Activated CD4-positive, alpha-beta T cell treated with anti-CD3 and anti-CD28 coated beads, Interleukin-2, amount 10 ng/mL, durations not matched to agents 7 days and 5 days (primary cell): Measurements from ENCODE around the gene NDUFB7. TPM values are rescaled to one million over a fixed set of nuclear protein-coding genes. Genes with fewer than 3 reads are reported as not detected.
"Not testable (repeated sequence)": the region's sequence is repeated elsewhere in the genome, so short reads cannot be mapped to it uniquely, and the experiment has no call there.

ENCODE experiments used
- CTCF ChIA-PET: fragments of 350-600 bp; sonication (Branson Sonifier 250); formaldehyde crosslinking; loops from one replicate; lab custom pipeline; 2021; ENCODE audit warnings: antibody characterized with exemption; lab: Charles Lee
- POLR2A ChIA-PET: fragments of 350-600 bp; sonication (Branson Sonifier 250); formaldehyde crosslinking; loops from one replicate; lab custom pipeline; 2021; ENCODE audit warnings: antibody characterized with exemption; lab: Charles Lee
- DNase-seq: peaks from one replicate; pipeline ENCODE4 v3.0.0-alpha.2; 2020
- H3K27ac Mint-ChIP-seq: one replicate; pipeline ENCODE4 v1.8.0; 2021; ENCODE audit warnings: mild to moderate bottlenecking, moderate library complexity, mixed read lengths
- H3K27me3 Mint-ChIP-seq: one replicate; pipeline ENCODE4 v1.8.0; 2021; ENCODE audit warnings: mixed read lengths
- H3K36me3 Mint-ChIP-seq: one replicate; pipeline ENCODE4 v1.8.0; 2021; ENCODE audit warnings: low read depth, mixed read lengths
- H3K4me1 Mint-ChIP-seq: one replicate; pipeline ENCODE4 v1.8.0; 2021; ENCODE audit warnings: mixed read lengths
- H3K4me3 Mint-ChIP-seq: one replicate; pipeline ENCODE4 v1.8.0; 2021; ENCODE audit warnings: mild to moderate bottlenecking, moderate library complexity, mixed read lengths
- H3K9me3 Mint-ChIP-seq: one replicate; pipeline ENCODE4 v1.8.0; 2021; ENCODE audit warnings: mixed read lengths
- total RNA-seq, 2 experiments: library from RNA; stranded (reverse); gene quantifications; one replicate each; pipeline ENCODE4 v1.2.3, GENCODE V29; 2021

Gene NDUFB7
- 100 to 1,000 TPM; 121 to 123 TPM for total RNA-seq

DNA sequence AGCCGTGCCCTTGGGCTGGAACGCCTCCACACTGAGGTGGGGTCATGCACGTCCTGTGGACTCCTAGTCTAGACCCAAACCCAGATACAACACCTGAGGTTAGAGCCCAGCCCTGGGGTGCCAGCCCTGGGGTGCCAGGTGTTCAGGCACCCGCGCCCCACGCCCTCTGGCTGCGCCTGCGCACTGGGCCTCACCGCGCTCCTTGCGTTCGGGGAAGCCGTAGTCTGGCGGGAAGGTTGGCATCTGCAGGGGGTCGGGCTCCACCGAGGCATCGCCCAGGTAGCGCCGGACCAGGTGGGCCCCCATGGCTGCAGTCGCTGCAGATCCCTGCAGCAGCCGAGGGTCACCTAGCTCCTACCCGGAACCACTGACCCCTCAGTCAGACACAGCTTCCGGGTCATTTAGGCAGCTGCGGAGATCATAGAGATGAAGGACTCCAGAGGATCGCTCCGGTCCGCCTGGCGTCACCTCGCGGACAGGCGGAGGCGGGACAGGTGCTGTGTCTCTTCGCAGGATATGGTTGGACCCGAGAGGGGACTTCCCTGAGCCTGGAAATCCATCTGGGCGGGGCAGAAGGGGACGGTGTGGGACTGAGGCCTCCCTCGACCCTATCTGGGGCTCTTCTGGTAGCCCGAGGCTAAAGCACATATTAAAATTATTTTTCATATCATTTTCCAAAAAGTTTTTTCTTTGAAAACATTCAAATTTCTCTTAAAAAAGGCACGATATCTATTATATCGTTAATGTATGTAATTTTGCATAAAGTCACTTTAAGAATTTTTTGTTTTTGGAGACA, at the start of gene NDUFB7:
Gene NDUFB7 (minus strand): TSS at position 372 of the 796 bp plus-strand sequence. CDS start 66 bp downstream, at position 306.
- POLR2A ChIA-PET: interaction anchor here (0.6 kb wide), 1 partner anchor 12 kb away, joined by 3 read pairs; no protein-coding TSS in a partner anchor
- Mint-ChIP-seq H3K9me3 (no peaks in the 10 kb centered on the region), H3K27me3 (no peaks in the 10 kb centered on the region), H3K4me3 (peak within 1 kb of the TSS; percentile 94), H3K4me1 (peaks cover 41% of the 10 kb centered on the region), H3K27ac (peak within 1 kb of the TSS; percentile 92), H3K36me3 (peaks cover 6% of the 10 kb centered on the region)
- peak; percentile 92 for DNase-seq
- CTCF ChIA-PET: interaction anchor here (0.6 to 5.7 kb wide), 10 partner anchors 8 to 1699 kb away, joined by 3 to 100 read pairs (median 5); partner anchors contain the start of genes DNAJB1 and ZNF333

- Mint-ChIP-seq H3K9me3 (peaks cover 12% of the 10 kb centered on the region), H3K27me3 (no peaks in the 10 kb centered on the region), H3K4me3 (no peak overlapping the region), H3K4me1 (no peaks in the 10 kb centered on the region), H3K36me3 (no peaks in the 10 kb centered on the region), H3K27ac (no peak overlapping the region)
- ChIA-PET CTCF (interaction anchor here (0.7 kb wide), 1 partner anchor 55 kb away, joined by 3 read pairs; no protein-coding TSS in a partner anchor), POLR2A (no interaction called here)
- DNase-seq: no peak
These were observed 47.5 kb upstream of the NDUFB7 start for GRCh38 chr19:14619404-14619803.

DNA sequence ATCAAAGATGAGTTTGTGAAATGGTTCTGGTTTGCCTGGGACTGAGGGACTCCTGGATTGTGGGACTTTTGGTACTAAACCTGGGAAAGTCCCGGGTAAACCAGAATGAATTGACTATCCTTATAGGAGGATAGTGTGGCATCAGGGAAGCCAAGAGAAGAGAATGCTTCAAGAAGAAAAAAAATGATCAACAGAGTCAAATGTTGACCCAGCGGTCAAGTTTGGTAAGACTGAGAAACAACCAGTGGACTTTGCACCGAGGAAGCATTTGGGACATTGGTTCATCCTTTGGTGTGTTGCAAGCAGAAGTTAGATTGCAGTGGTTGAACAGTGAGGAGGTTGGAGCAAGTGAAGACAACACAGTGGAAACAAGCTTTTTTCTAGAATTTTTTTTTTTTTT, 44.5 kb upstream of the NDUFB7 start:
- POLR2A ChIA-PET: no interaction called here

DNA sequence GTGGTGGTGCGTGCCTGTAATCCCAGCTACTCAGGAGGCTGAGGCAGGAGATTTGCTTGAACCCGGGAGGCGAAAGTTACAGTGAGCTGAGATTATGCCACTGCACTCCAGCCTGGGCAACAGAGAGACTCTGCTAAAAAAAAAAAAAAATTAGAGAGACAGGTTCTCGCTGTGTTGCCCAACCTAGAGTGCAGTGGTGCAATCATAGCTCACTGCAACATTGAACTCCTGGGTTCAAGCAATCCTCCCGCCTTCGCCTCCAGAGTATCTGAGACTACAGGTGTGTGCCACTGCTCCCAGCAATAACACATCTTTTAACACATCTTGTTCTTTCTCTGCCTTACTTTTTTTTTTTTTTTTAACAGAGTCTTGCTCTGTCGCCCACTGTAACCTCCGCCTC, 43.8 kb upstream of the NDUFB7 start:
- Mint-ChIP-seq H3K36me3 (no peaks in the 10 kb centered on the region), H3K4me3 (no peak overlapping the region), H3K27ac (no peak overlapping the region), H3K4me1 (no peaks in the 10 kb centered on the region), H3K27me3 (no peaks in the 10 kb centered on the region), H3K9me3 (peaks cover 12% of the 10 kb centered on the region)
- POLR2A ChIA-PET: no interaction called here
- CTCF ChIA-PET: no interaction called here
- no peak for DNase-seq

More for the DNA sequence above, 44.5 kb upstream of the NDUFB7 start:
- CTCF ChIA-PET: no interaction called here
- H3K27me3 Mint-ChIP-seq: no peaks in the 10 kb centered on the region
- no peak for DNase-seq
- peaks cover 12% of the 10 kb centered on the region for H3K9me3 Mint-ChIP-seq
- no peaks in the 10 kb centered on the region for H3K36me3 Mint-ChIP-seq
- no peaks in the 10 kb centered on the region for H3K4me1 Mint-ChIP-seq
- no peak overlapping the region for H3K4me3 Mint-ChIP-seq
- no peak overlapping the region for H3K27ac Mint-ChIP-seq

DNA sequence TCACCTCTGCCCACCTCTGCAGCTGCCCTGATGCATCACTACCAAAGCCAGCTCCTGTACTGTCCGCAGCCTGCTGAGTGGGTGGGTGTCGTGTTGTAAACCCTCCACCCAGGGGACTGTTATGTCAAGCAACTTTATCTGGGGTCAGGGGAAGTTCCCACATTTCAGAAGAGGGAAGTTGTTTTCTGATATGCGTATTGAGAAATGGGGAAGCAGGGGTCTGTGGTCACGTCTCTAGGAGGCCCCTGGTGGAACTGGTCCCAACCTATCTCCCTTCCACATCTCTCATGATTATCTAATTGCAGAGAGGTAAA, 42.2 kb upstream of the NDUFB7 start:
- Mint-ChIP-seq H3K36me3 (no peaks in the 10 kb centered on the region), H3K4me1 (no peaks in the 10 kb centered on the region), H3K4me3 (no peak overlapping the region), H3K27ac (no peak overlapping the region), H3K27me3 (no peaks in the 10 kb centered on the region), H3K9me3 (peaks cover 3% of the 10 kb centered on the region)
- ChIA-PET POLR2A (no interaction called here), CTCF (no interaction called here)
- no peak for DNase-seq

DNA sequence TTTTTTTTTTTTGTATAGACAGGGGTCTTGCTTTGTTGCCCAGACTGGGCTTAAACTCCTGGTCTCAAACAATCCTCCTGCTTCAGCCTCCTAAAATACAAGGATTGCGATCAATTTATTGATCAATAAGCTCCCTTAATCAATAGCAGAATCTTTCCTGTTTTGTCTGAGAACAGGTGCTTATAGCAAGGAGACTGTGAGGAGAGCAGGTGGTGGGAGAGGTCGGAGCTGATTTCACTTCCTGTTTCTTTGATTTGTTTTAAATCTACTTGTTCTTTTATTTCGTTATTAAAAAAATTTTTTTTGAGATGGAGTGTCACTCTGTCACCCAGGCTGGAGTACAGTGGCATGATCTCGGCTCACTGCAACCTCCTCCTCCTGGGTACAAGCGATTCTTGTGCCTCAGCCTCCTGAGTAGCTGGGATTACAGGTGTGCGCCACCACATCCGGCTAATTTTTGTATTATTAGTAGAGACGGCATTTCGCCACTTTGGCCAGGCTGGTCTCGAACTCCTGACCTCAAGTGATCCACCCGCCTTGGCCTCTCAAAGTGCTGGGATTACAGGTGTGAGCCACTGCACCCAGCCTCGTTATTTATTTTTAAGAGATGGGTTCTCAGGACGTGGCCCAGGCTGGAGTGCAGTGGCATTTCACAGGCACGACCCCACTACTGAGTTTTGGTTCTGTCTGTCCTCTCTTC, 41.7 kb upstream of the NDUFB7 start:
- H3K27ac Mint-ChIP-seq, POLR2A ChIA-PET, H3K4me3 Mint-ChIP-seq, H3K36me3 Mint-ChIP-seq, H3K9me3 Mint-ChIP-seq, CTCF ChIA-PET, DNase-seq, H3K4me1 Mint-ChIP-seq, H3K27me3 Mint-ChIP-seq: not testable (repeated sequence)

- Mint-ChIP-seq H3K4me1 (no peaks in the 10 kb centered on the region), H3K9me3 (no peaks in the 10 kb centered on the region), H3K36me3 (no peaks in the 10 kb centered on the region), H3K27me3 (no peaks in the 10 kb centered on the region), H3K27ac (no peak overlapping the region), H3K4me3 (no peak overlapping the region)
- POLR2A ChIA-PET: no interaction called here
- CTCF ChIA-PET: no interaction called here
- no peak for DNase-seq
These were observed 40.8 kb upstream of the NDUFB7 start for GRCh38 chr19:14612657-14613056.

GRCh38 chr19:14612242-14612641, 40.4 kb upstream of the NDUFB7 start:
- DNase-seq, H3K36me3 Mint-ChIP-seq, H3K9me3 Mint-ChIP-seq, H3K4me3 Mint-ChIP-seq, H3K27me3 Mint-ChIP-seq, POLR2A ChIA-PET, H3K4me1 Mint-ChIP-seq, CTCF ChIA-PET, H3K27ac Mint-ChIP-seq: not testable (repeated sequence)

DNA sequence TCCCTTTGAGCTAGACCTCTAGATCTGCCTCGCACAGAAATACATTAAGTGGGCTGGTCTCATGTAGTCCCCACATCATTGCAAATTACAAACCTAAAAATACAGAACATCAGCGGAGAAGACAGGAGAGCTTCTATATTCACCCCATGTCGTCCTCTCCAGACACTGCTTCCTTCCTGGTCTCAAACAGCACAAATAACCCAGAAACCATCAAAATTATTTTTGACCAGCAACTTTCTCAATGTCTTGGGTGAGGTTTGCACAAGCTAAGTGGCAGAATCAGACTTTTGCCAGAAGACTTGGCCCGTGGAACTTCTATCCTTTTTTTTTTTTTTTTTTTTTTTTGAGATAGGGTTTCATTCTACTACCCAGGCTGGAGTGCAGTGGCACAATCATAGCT, 39.2 kb upstream of the NDUFB7 start:
- no peaks in the 10 kb centered on the region for H3K4me1 Mint-ChIP-seq
- no peak overlapping the region for H3K27ac Mint-ChIP-seq
- no peaks in the 10 kb centered on the region for H3K36me3 Mint-ChIP-seq
- no peaks in the 10 kb centered on the region for H3K27me3 Mint-ChIP-seq
- POLR2A ChIA-PET: no interaction called here
- DNase-seq: no peak
- no peak overlapping the region for H3K4me3 Mint-ChIP-seq
- CTCF ChIA-PET: interaction anchor here (0.6 to 1.2 kb wide), 3 partner anchors 13 to 1115 kb away, joined by 3 to 8 read pairs (median 4); no protein-coding TSS in a partner anchor
- H3K9me3 Mint-ChIP-seq: no peaks in the 10 kb centered on the region

DNA sequence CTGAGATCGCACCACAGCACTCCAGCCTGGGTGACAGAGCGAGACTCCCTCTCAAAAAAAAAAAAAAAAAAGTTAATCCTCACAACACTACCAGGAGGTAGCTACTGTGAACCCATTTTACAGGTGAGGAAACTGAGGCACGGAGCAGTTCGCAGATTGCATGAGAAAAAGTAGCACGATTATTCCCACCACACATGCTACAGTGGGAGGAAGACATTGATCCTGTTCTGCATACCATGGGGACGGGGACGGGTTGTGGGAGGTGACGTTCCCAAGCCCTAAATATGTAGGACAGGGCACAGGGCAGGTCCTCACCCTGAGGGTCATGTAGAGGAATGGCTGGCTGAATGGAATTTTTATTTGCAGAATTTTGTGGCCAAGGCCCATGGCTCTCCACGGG, 34.8 kb upstream of the NDUFB7 start:
- ChIA-PET POLR2A (no interaction called here), CTCF (no interaction called here)
- Mint-ChIP-seq H3K27me3 (no peaks in the 10 kb centered on the region), H3K27ac (no peak overlapping the region), H3K9me3 (no peaks in the 10 kb centered on the region), H3K36me3 (no peaks in the 10 kb centered on the region), H3K4me3 (no peak overlapping the region), H3K4me1 (peaks cover 4% of the 10 kb centered on the region)
- no peak for DNase-seq

DNA sequence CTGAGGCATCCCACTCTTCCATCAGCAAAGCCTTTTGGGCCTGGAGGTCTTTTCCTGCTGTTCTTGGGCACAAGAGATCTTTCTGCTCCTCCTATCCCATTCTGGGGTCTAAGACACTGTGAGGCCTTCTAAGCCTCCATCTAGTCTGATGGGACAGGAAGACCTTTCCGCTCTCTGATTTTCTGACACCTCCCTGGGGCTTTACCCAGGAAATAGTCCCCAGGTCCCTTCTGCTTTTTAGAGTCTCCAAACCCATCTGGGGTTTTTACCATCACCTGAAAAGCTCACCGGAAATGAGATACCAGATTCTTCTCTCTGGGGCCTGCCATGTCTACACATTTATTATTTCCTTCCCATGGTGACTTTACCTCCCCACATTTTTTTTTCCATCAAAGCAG, 32.1 kb upstream of the NDUFB7 start:
- ChIA-PET CTCF (interaction anchor here (0.6 to 0.7 kb wide), 2 partner anchors 24 to 465 kb away, joined by 3 read pairs; no protein-coding TSS in a partner anchor), POLR2A (no interaction called here)
- Mint-ChIP-seq H3K27ac (no peak overlapping the region), H3K4me1 (peaks cover 4% of the 10 kb centered on the region), H3K27me3 (no peaks in the 10 kb centered on the region), H3K4me3 (no peak overlapping the region), H3K36me3 (no peaks in the 10 kb centered on the region), H3K9me3 (no peaks in the 10 kb centered on the region)
- no peak for DNase-seq

DNA sequence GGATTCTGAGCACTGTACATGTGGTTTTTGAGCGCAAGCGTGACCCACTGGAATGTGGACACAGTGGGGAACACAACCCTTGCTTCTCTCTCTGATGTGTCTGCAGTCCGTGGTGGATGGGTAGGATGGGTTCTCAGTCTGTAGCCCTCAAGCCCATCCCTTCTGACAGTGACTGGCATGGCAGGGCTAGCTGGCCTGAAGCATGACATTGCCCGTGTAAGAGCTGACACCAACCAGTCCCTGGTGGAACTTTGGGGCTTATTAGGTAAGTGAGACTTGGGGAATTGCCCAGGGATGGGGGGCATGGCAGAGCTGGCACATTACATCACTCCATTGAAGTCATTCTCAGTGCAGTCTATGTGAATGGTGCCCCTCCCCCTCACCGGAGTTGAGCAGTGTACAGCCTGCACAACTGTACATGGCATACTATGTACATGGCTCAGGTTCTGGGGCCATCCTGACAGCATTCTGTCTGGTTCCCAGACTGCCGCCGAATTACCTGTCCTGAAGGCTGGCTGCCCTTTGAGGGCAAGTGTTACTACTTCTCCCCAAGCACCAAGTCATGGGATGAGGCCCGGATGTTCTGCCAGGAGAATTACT, 27.8 kb upstream of the NDUFB7 start:
- DNase-seq: no peak
- Mint-ChIP-seq H3K4me3 (no peak overlapping the region), H3K27me3 (no peaks in the 10 kb centered on the region), H3K36me3 (peaks cover 3% of the 10 kb centered on the region), H3K27ac (no peak overlapping the region), H3K9me3 (peaks cover 6% of the 10 kb centered on the region), H3K4me1 (peaks cover 4% of the 10 kb centered on the region)
- ChIA-PET CTCF (no interaction called here), POLR2A (no interaction called here)

- Mint-ChIP-seq H3K9me3 (peaks cover 6% of the 10 kb centered on the region), H3K4me3 (no peak overlapping the region), H3K4me1 (no peaks in the 10 kb centered on the region), H3K27me3 (no peaks in the 10 kb centered on the region), H3K27ac (no peak overlapping the region), H3K36me3 (peaks cover 3% of the 10 kb centered on the region)
- POLR2A ChIA-PET: no interaction called here
- no peak for DNase-seq
- CTCF ChIA-PET: no interaction called here
These were observed 23.7 kb upstream of the NDUFB7 start for GRCh38 chr19:14595558-14595957.
